Endothelial cell of umbilical vein (primary cell): ENCODE measurements around the gene CCT3.

ENCODE experiments used
- EZH2 ChIP-seq: IDR thresholded peaks from 2 replicates; pipeline ENCODE4 v1.6.1; 2012; ENCODE audit warnings: borderline replicate concordance, low read depth, mild to moderate bottlenecking, moderate library complexity, low read length, inconsistent platforms; ENCODE audit not compliant: severe bottlenecking
- FOS ChIP-seq: IDR thresholded peaks from 2 replicates; pipeline ENCODE4 v1.6.1; 2011; ENCODE audit warnings: mild to moderate bottlenecking, low read length, moderate library complexity, borderline replicate concordance; ENCODE audit not compliant: insufficient read depth
- GATA2 ChIP-seq: IDR thresholded peaks from 2 replicates; pipeline ENCODE4 v1.7.0; 2011; ENCODE audit warnings: low read depth, mild to moderate bottlenecking, moderate library complexity, mixed read lengths, low read length; ENCODE audit not compliant: insufficient read length, insufficient read depth
- JUN ChIP-seq: IDR thresholded peaks from 2 replicates; pipeline ENCODE4 v1.6.1; 2011; ENCODE audit warnings: borderline replicate concordance, low read depth; ENCODE audit not compliant: insufficient read length, insufficient read depth
- MYC ChIP-seq: IDR thresholded peaks from one replicate; pipeline ENCODE4 v1.6.1; 2011; ENCODE audit warnings: mild to moderate bottlenecking, low read depth, low read length
- POLR2A ChIP-seq: IDR thresholded peaks from 2 replicates; pipeline ENCODE4 v1.6.1; 2012; ENCODE audit warnings: low read depth, mild to moderate bottlenecking, control low read depth, low read length
- POLR2AphosphoS5 ChIP-seq: IDR thresholded peaks from 2 replicates; pipeline ENCODE4 v1.6.1; 2012; ENCODE audit warnings: low read depth, mild to moderate bottlenecking, control low read depth, low read length, moderate library complexity; ENCODE audit not compliant: insufficient read depth
- TF ChIP-seq, protein P1 (sequence below), 2 donors: IDR thresholded peaks; 1 replicate in 1 of 2; 2 replicates in 1 of 2; pipeline ENCODE4 v1.5.1; 2011; ENCODE audit warnings: low read length in 2 of 2, mild to moderate bottlenecking in 2 of 2, moderate library complexity in 2 of 2, control low read depth in 1 of 2, inconsistent platforms in 1 of 2, low read depth in 1 of 2; ENCODE audit not compliant: insufficient read depth in 1 of 2; ENCODE audit errors: extremely low read depth in 1 of 2
- TF ChIP-seq, protein P2 (sequence below): IDR thresholded peaks from 2 replicates; pipeline ENCODE4 v1.6.1; 2011; ENCODE audit not compliant: insufficient read depth, insufficient read length

DNA sequence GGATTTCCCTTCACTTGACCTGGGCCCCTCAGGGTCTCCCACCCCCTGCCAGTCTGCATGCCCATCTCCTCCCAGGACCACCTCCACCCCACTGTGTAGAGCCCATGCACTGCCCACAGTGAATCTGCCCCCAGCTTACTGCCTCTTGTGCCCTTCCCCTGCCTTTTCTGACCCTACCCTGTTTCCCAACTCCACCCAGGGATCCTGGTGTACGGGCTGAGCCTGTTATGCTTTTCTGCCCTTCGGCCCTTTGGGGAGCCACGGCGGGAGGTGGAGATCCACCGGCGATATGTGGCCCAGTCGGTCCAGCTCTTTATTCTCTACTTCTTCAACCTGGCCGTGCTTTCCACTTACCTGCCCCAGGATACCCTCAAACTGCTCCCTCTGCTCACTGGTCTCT, 52.0 kb downstream of the CCT3 start:
- TF ChIP-seq GATA2 (no peak), POLR2A (no peak), EZH2 (no peak), POLR2AphosphoS5 (no peak), FOS (no peak), JUN (no peak), MYC (no peak)
- TF ChIP-seq, protein P1, sequence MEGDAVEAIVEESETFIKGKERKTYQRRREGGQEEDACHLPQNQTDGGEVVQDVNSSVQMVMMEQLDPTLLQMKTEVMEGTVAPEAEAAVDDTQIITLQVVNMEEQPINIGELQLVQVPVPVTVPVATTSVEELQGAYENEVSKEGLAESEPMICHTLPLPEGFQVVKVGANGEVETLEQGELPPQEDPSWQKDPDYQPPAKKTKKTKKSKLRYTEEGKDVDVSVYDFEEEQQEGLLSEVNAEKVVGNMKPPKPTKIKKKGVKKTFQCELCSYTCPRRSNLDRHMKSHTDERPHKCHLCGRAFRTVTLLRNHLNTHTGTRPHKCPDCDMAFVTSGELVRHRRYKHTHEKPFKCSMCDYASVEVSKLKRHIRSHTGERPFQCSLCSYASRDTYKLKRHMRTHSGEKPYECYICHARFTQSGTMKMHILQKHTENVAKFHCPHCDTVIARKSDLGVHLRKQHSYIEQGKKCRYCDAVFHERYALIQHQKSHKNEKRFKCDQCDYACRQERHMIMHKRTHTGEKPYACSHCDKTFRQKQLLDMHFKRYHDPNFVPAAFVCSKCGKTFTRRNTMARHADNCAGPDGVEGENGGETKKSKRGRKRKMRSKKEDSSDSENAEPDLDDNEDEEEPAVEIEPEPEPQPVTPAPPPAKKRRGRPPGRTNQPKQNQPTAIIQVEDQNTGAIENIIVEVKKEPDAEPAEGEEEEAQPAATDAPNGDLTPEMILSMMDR (IDR thresholded peaks at IDR 0.05; ENCODE audit: extremely low read depth in 1 of 2, insufficient read depth in 1 of 2, low read depth in 1 of 2, low read length in 2 of 2): no peak
- TF ChIP-seq, protein P2, sequence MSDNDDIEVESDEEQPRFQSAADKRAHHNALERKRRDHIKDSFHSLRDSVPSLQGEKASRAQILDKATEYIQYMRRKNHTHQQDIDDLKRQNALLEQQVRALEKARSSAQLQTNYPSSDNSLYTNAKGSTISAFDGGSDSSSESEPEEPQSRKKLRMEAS: no peak
